ENCODE measurements around the gene SIPA1L3.

GRCh38 chr19:37938353-37938752 lies 31.3 kb downstream of the SIPA1L3 start:
- TF ChIP-seq ZNF274 (IDR thresholded peaks at IDR 0.05; ENCODE audit: low read depth, low read length) (no peak), YY1 (IDR thresholded peaks at IDR 0.05; ENCODE audit: insufficient read depth, insufficient read length) (no peak)
